AG08395 (cell line): Measurements from ENCODE around the gene EIF4B.

ENCODE experiments used
- DNase-seq: peaks from one replicate; pipeline ENCODE4 v3.0.0; 2012; ENCODE audit warnings: mixed read lengths, low spot score

Gene EIF4B

GRCh38 chr12:53059434-53060063 lies 53.3 kb downstream of the EIF4B start:
- DNase-seq: no peak

GRCh38 chr12:53060064-53060720 lies 53.9 kb downstream of the EIF4B start:
- no peak for DNase-seq

GRCh38 chr12:53060721-53061276 lies 54.5 kb downstream of the EIF4B start:
- no peak for DNase-seq

- DNase-seq: no peak
Observed at GRCh38 chr12:53061404-53062010, 55.3 kb downstream of the EIF4B start.

- DNase-seq: no peak
Observed at GRCh38 chr12:53062011-53062961, 56.0 kb downstream of the EIF4B start.

- no peak for DNase-seq
Observed at GRCh38 chr12:53062977-53063707, 56.9 kb downstream of the EIF4B start.

GRCh38 chr12:53063708-53064612 lies 57.7 kb downstream of the EIF4B start:
- DNase-seq: peak; percentile 55

GRCh38 chr12:53064613-53065436 lies 58.6 kb downstream of the EIF4B start:
- DNase-seq: no peak

GRCh38 chr12:53065470-53065869 lies 59.2 kb downstream of the EIF4B start:
- DNase-seq: no peak

GRCh38 chr12:53065975-53066931 lies 60.0 kb downstream of the EIF4B start:
- DNase-seq: peak; percentile 91

- DNase-seq: no peak
Observed at GRCh38 chr12:53067074-53067992, 61.1 kb downstream of the EIF4B start.

- DNase-seq: no peak
Observed at GRCh38 chr12:53067993-53068770, 61.9 kb downstream of the EIF4B start.

GRCh38 chr12:53068811-53069585 lies 62.7 kb downstream of the EIF4B start:
- no peak for DNase-seq

GRCh38 chr12:53069621-53070410 lies 63.6 kb downstream of the EIF4B start:
- no peak for DNase-seq
